Panc1 (cell line): Measurements from ENCODE around the gene LPIN3. TPM values are rescaled to one million over a fixed set of nuclear protein-coding genes. Genes with fewer than 3 reads are reported as not detected.

Source experiments
- ATAC-seq: fragments of 200-7000 bp; cut with Tn5 transposase; 2 replicates; pipeline ENCODE4 v1.9.1; 2020; ENCODE audit warnings: mild to moderate bottlenecking, moderate library complexity
- BruUV-seq: library from RNA; stranded (reverse); fragments of 400-500 nt; replicated peaks from 2 replicates; lab custom pipeline; 2021; lab: Mats Ljungman, UMichigan
- CTCF ChIA-PET: fragments of 300-600 bp; sonication (Branson Sonifier 250); formaldehyde crosslinking; loops from one replicate; lab custom pipeline; 2022; ENCODE audit warnings: antibody characterized with exemption; lab: Charles Lee
- POLR2A ChIA-PET: fragments of 300-600 bp; sonication (Branson Sonifier 250); formaldehyde crosslinking; loops from one replicate; lab custom pipeline; 2022; ENCODE audit warnings: antibody characterized with exemption; lab: Charles Lee
- DNase-seq: peaks from one replicate; pipeline ENCODE4 v3.0.0-alpha.2; 2010; ENCODE audit warnings: low read depth, low spot score
- H3K27ac ChIP-seq: 2 replicates; pipeline ENCODE4 v1.5.1; 2011; ENCODE audit warnings: mild to moderate bottlenecking, low read length, inconsistent platforms
- H3K27me3 ChIP-seq: fragments of 200-500 bp; sonication (Bioruptor generic); 2 replicates; pipeline ENCODE4 v1.6.0; 2014; ENCODE audit warnings: low read length, inconsistent platforms; ENCODE audit not compliant: control insufficient read depth, insufficient read depth
- H3K36me3 ChIP-seq: fragments of 200-500 bp; sonication (Bioruptor generic); 2 replicates; pipeline ENCODE4 v1.5.1; 2014; ENCODE audit warnings: inconsistent platforms, mild to moderate bottlenecking, low read length, moderate library complexity; ENCODE audit not compliant: control insufficient read depth, insufficient read depth
- H3K4me1 ChIP-seq: 2 replicates; pipeline ENCODE4 v1.5.1; 2011; ENCODE audit warnings: inconsistent platforms, mild to moderate bottlenecking, low read length, moderate library complexity; ENCODE audit not compliant: control insufficient read depth, insufficient read depth
- H3K4me3 ChIP-seq, 2 experiments: 2 replicates each; pipeline ENCODE4 v1.5.1; 2011 to 2012; ENCODE audit warnings: low read depth in 2 of 2, low read length in 2 of 2, mild to moderate bottlenecking in 2 of 2, inconsistent platforms in 1 of 2, moderate library complexity in 1 of 2
- H3K9me3 ChIP-seq: fragments of 200-500 bp; sonication (Bioruptor generic); 2 replicates; pipeline ENCODE4 v1.5.1; 2014; ENCODE audit warnings: low read depth, mild to moderate bottlenecking, inconsistent platforms, low read length, moderate library complexity; ENCODE audit not compliant: control insufficient read depth, insufficient read depth
- POLR2AphosphoS5 ChIP-seq: IDR thresholded peaks from 2 replicates; pipeline ENCODE4 v1.6.1; 2012; ENCODE audit warnings: mild to moderate bottlenecking, low read depth, low read length, moderate library complexity
- SIN3A ChIP-seq: IDR thresholded peaks from 2 replicates; pipeline ENCODE4 v1.6.1; 2012; ENCODE audit warnings: low read depth, mild to moderate bottlenecking, low read length, moderate library complexity, borderline replicate concordance; ENCODE audit not compliant: insufficient read depth
- TCF7L2 ChIP-seq: IDR thresholded peaks from 2 replicates; pipeline ENCODE4 v1.6.1; 2011; ENCODE audit warnings: mild to moderate bottlenecking, low read depth, low read length, inconsistent platforms
- in situ Hi-C: cut with HindIII; loops from 2 replicates; pipeline ENCODE4 v1.10.0; 2016; ENCODE audit warnings: low sequenced_read_pairs, low pct_unique_long_range_greater_than_20kb
- intact Hi-C: fragments of 100-400 bp; cut with micrococcal nuclease; formaldehyde crosslinking; loops from one replicate; pipeline ENCODE4 v1.10.0; 2022; ENCODE audit not compliant: unreplicated experiment
- total RNA-seq: library from RNA; stranded (reverse); gene quantifications from one replicate; pipeline ENCODE4 v1.2.1, GENCODE V29; 2021; ENCODE audit not compliant: unreplicated experiment
- TF ChIP-seq, protein P1 (sequence below), 2 experiments: IDR thresholded peaks; 2 replicates each; pipeline ENCODE4 v1.6.1; 2011 to 2012; ENCODE audit warnings: low read depth in 2 of 2, control low read depth in 1 of 2, low read length in 1 of 2, mild to moderate bottlenecking in 1 of 2, moderate library complexity in 1 of 2; ENCODE audit not compliant: insufficient read depth in 1 of 2
- TF ChIP-seq, protein P2 (sequence below): fragments of 450-650 bp; IDR thresholded peaks from 2 replicates; pipeline ENCODE4 v1.5.1; 2017; ENCODE audit warnings: mild to moderate bottlenecking

The LPIN3 gene
- total RNA-seq, 1 experiment from 2014 or later: 21.0 TPM

GRCh38 chr20:41349266-41349665 is 8.6 kb downstream of the LPIN3 start:
- in situ Hi-C loops (no loop called here), intact Hi-C loops (no loop called here)
- Histone ChIP-seq H3K27me3 (no peaks in the 10 kb centered on the region), H3K4me3 (no peak overlapping the region), H3K27ac (no peak overlapping the region), H3K9me3 (no peaks in the 10 kb centered on the region), H3K36me3 (no peaks in the 10 kb centered on the region), H3K4me1 (no peaks in the 10 kb centered on the region)
- no peak for TF ChIP-seq TCF7L2
- no peak for TF ChIP-seq POLR2AphosphoS5
- TF ChIP-seq, protein P1, sequence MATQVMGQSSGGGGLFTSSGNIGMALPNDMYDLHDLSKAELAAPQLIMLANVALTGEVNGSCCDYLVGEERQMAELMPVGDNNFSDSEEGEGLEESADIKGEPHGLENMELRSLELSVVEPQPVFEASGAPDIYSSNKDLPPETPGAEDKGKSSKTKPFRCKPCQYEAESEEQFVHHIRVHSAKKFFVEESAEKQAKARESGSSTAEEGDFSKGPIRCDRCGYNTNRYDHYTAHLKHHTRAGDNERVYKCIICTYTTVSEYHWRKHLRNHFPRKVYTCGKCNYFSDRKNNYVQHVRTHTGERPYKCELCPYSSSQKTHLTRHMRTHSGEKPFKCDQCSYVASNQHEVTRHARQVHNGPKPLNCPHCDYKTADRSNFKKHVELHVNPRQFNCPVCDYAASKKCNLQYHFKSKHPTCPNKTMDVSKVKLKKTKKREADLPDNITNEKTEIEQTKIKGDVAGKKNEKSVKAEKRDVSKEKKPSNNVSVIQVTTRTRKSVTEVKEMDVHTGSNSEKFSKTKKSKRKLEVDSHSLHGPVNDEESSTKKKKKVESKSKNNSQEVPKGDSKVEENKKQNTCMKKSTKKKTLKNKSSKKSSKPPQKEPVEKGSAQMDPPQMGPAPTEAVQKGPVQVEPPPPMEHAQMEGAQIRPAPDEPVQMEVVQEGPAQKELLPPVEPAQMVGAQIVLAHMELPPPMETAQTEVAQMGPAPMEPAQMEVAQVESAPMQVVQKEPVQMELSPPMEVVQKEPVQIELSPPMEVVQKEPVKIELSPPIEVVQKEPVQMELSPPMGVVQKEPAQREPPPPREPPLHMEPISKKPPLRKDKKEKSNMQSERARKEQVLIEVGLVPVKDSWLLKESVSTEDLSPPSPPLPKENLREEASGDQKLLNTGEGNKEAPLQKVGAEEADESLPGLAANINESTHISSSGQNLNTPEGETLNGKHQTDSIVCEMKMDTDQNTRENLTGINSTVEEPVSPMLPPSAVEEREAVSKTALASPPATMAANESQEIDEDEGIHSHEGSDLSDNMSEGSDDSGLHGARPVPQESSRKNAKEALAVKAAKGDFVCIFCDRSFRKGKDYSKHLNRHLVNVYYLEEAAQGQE (IDR thresholded peaks at IDR 0.05; ENCODE audit: insufficient read depth in 1 of 2, low read depth in 2 of 2, low read length in 1 of 2): no peak
- TF ChIP-seq, protein P2, sequence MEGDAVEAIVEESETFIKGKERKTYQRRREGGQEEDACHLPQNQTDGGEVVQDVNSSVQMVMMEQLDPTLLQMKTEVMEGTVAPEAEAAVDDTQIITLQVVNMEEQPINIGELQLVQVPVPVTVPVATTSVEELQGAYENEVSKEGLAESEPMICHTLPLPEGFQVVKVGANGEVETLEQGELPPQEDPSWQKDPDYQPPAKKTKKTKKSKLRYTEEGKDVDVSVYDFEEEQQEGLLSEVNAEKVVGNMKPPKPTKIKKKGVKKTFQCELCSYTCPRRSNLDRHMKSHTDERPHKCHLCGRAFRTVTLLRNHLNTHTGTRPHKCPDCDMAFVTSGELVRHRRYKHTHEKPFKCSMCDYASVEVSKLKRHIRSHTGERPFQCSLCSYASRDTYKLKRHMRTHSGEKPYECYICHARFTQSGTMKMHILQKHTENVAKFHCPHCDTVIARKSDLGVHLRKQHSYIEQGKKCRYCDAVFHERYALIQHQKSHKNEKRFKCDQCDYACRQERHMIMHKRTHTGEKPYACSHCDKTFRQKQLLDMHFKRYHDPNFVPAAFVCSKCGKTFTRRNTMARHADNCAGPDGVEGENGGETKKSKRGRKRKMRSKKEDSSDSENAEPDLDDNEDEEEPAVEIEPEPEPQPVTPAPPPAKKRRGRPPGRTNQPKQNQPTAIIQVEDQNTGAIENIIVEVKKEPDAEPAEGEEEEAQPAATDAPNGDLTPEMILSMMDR: no peak
- TF ChIP-seq SIN3A: no peak
- no TSS peak for BruUV-seq
- CTCF ChIA-PET: no interaction called here
- DNase-seq: no peak
- POLR2A ChIA-PET: no interaction called here
- no peak for ATAC-seq

DNA sequence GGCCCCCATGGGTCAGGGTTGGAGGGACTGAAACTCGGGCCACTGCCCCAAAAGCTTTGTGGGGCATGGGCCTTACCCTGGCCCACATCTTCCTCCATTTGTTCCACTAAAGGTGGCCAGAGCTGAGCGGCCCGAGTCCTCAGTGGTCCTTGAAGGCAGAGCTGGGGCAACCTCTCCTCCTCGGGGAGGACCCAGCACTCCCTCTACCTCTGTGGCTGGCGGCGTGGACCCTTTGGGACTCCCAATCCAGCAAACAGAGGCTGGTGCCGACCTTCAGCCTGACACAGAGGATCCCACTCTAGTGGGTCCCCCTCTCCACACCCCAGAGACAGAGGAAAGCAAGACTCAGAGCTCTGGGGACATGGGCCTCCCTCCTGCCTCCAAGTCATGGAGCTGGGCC is 9.3 kb downstream of the LPIN3 start:
- Histone ChIP-seq H3K27ac (no peak overlapping the region), H3K9me3 (no peaks in the 10 kb centered on the region), H3K4me1 (no peaks in the 10 kb centered on the region), H3K36me3 (no peaks in the 10 kb centered on the region), H3K4me3 (no peak overlapping the region), H3K27me3 (no peaks in the 10 kb centered on the region)
- TF ChIP-seq, protein P2: no peak
- TF ChIP-seq SIN3A (no peak), POLR2AphosphoS5 (no peak), TCF7L2 (no peak)
- TF ChIP-seq, protein P1 (IDR thresholded peaks at IDR 0.05; ENCODE audit: insufficient read depth in 1 of 2, low read depth in 2 of 2, low read length in 1 of 2): no peak
- ChIA-PET POLR2A (no interaction called here), CTCF (no interaction called here)
- DNase-seq (no peak), ATAC-seq (no peak)
- in situ Hi-C loops (no loop called here), intact Hi-C loops (no loop called here)
- no TSS peak for BruUV-seq
